ENCODE data around the gene MMEL1. TPM values are rescaled to one million over a fixed set of nuclear protein-coding genes. Genes with fewer than 3 reads are reported as not detected.
"Not testable (repeated sequence)": the region's sequence is repeated elsewhere in the genome, so short reads cannot be mapped to it uniquely, and the experiment has no call there.

The MMEL1 gene
- total and polyA plus RNA-seq, 2 donors from 2014 or later = 4.0 to 8.5 TPM

DNA sequence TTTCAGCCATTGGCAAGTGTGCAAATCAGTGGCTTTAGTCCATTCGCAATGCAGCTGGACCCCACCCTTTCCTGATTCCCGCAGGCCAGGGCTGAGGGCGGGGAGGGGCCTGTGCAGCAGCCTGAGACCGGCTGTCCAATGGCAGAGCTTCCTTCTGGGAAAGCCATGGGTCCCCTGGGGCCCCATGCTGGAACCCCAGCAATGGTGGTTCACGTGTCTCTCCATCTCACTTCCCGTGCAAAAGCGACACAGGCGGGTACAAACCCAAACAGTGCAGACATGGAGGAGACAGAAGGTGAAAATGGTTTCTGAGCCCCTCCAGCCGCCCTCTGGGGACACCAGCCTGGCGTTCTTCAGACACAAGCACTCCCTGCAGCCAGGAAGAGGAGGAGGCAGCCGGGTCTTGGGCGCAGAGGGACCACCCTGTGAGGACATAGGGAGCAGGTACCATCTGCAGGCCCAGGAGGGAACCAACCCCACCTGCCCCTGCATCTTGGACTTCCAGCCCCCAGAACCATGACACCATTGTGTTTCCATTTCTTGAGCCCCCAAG, 82.4 kb downstream of the MMEL1 start:
- H3K9ac ChIP-seq (ENCODE audit: low read length in 3 of 3); DNase-seq; H3K36me3 ChIP-seq (ENCODE audit: control insufficient read depth in 2 of 3, insufficient read depth in 3 of 3, low read length in 3 of 3); H3K27ac ChIP-seq (ENCODE audit: low read depth in 2 of 2, low read length in 2 of 2); FAIRE-seq; H3K27me3 ChIP-seq (ENCODE audit: control insufficient read depth, insufficient read depth, low read length); intact Hi-C loops (cut with DNase I); H3K9me3 ChIP-seq (ENCODE audit: control insufficient read depth in 2 of 3, insufficient read depth in 1 of 3, low read length in 3 of 3); H3K4me3 ChIP-seq (ENCODE audit: low read length in 3 of 3): not testable (repeated sequence)
- peaks cover 0 to 28% (median 23%) of the 10 kb centered on the region in 3 donors for H3K4me1 ChIP-seq (ENCODE audit: control insufficient read depth in 2 of 3, insufficient read depth in 2 of 3, low read depth in 1 of 3, low read length in 3 of 3)

GRCh38 chr1:2549367-2550029, 83.3 kb downstream of the MMEL1 start:
- H3K9me3 ChIP-seq (ENCODE audit: control insufficient read depth in 2 of 3, insufficient read depth in 1 of 3, low read length in 3 of 3); DNase-seq; H3K27me3 ChIP-seq (ENCODE audit: control insufficient read depth, insufficient read depth, low read length); H3K36me3 ChIP-seq (ENCODE audit: control insufficient read depth in 2 of 3, insufficient read depth in 3 of 3, low read length in 3 of 3); FAIRE-seq: not testable (repeated sequence)
- peaks cover 0 to 32% (median 18%) of the 10 kb centered on the region in 3 donors for H3K4me1 ChIP-seq (ENCODE audit: control insufficient read depth in 2 of 3, insufficient read depth in 2 of 3, low read depth in 1 of 3, low read length in 3 of 3)
- H3K4me3 ChIP-seq (ENCODE audit: low read length in 3 of 3) = peak overlapping the region in 1 of 3 donors; percentile 61
- H3K27ac ChIP-seq (ENCODE audit: low read depth in 2 of 2, low read length in 2 of 2) = peak overlapping the region; percentile 91 to 99
- intact Hi-C loops (cut with DNase I) = loop anchor here (10.0 kb wide), 1 partner anchor 135 kb away; the partner anchor contains the start of gene PEX10
- peak overlapping the region in 2 of 3 donors; percentile 41 to 77 for H3K9ac ChIP-seq (ENCODE audit: low read length in 3 of 3)

DNA sequence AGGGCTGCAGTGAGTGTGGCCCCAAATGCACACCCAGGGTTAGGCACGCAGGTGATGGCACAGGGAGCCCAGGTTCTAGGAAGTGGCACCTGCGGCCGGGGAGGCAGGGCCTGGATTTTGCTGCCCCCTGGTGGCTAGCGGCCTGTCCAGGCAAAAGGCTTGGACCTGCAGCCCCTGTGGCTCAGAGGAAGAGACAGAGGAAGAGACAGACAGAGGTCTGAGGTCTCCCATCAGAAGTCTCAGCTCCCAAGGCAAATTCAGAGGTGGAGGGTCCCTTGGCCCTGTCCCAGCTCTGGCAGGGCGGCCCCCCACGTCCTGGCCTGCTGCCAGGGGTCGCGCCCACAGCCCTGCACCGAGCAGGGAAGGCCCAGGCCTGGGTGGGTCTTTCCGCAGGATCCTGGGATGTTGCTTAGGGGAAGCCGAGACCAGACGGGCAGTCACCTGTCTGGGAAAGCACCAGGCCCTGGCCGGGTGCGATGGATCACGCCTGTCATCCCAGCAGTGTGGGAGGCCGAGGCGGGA, 84.7 kb downstream of the MMEL1 start:
- peak overlapping the region; percentile 91 to 99 for H3K27ac ChIP-seq (ENCODE audit: low read depth in 2 of 2, low read length in 2 of 2)
- no peaks in the 10 kb centered on the region for H3K36me3 ChIP-seq (ENCODE audit: control insufficient read depth in 2 of 3, insufficient read depth in 3 of 3, low read length in 3 of 3)
- peaks cover 0 to 38% (median 18%) of the 10 kb centered on the region in 3 donors for H3K4me1 ChIP-seq (ENCODE audit: control insufficient read depth in 2 of 3, insufficient read depth in 2 of 3, low read depth in 1 of 3, low read length in 3 of 3)
- peak overlapping the region in 2 of 3 donors; percentile 50 to 61 for H3K4me3 ChIP-seq (ENCODE audit: low read length in 3 of 3)
- TF ChIP-seq, protein P1, sequence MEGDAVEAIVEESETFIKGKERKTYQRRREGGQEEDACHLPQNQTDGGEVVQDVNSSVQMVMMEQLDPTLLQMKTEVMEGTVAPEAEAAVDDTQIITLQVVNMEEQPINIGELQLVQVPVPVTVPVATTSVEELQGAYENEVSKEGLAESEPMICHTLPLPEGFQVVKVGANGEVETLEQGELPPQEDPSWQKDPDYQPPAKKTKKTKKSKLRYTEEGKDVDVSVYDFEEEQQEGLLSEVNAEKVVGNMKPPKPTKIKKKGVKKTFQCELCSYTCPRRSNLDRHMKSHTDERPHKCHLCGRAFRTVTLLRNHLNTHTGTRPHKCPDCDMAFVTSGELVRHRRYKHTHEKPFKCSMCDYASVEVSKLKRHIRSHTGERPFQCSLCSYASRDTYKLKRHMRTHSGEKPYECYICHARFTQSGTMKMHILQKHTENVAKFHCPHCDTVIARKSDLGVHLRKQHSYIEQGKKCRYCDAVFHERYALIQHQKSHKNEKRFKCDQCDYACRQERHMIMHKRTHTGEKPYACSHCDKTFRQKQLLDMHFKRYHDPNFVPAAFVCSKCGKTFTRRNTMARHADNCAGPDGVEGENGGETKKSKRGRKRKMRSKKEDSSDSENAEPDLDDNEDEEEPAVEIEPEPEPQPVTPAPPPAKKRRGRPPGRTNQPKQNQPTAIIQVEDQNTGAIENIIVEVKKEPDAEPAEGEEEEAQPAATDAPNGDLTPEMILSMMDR (IDR thresholded peaks at IDR 0.05; ENCODE audit: borderline replicate concordance, extremely low read depth, insufficient read depth) = peak; percentile 94
- FAIRE-seq (no peak), DNase-seq (peak; percentile 86 to 95 (median 89))
- H3K9ac ChIP-seq (ENCODE audit: low read length in 3 of 3) = peak overlapping the region in 2 of 3 donors; percentile 41 to 65
- intact Hi-C loops (cut with DNase I) = loop anchor here (10.0 kb wide), 1 partner anchor 133 kb away; the partner anchor contains the start of gene PEX10
- H3K9me3 ChIP-seq (ENCODE audit: control insufficient read depth in 2 of 3, insufficient read depth in 1 of 3, low read length in 3 of 3) = no peaks in the 10 kb centered on the region
- no peaks in the 10 kb centered on the region for H3K27me3 ChIP-seq (ENCODE audit: control insufficient read depth, insufficient read depth, low read length)

- TF ChIP-seq, protein P1 (IDR thresholded peaks at IDR 0.05; ENCODE audit: borderline replicate concordance, extremely low read depth, insufficient read depth) = no peak
- no peak for FAIRE-seq
- DNase-seq = peak in 1 of 5 donors; percentile 81
- Histone ChIP-seq H3K27me3 (ENCODE audit: control insufficient read depth, insufficient read depth, low read length) (no peaks in the 10 kb centered on the region), H3K9me3 (ENCODE audit: control insufficient read depth in 2 of 3, insufficient read depth in 1 of 3, low read length in 3 of 3) (no peaks in the 10 kb centered on the region), H3K36me3 (ENCODE audit: control insufficient read depth in 2 of 3, insufficient read depth in 3 of 3, low read length in 3 of 3) (no peaks in the 10 kb centered on the region), H3K27ac (ENCODE audit: low read depth in 2 of 2, low read length in 2 of 2) (peak overlapping the region; percentile 91 to 99), H3K9ac (ENCODE audit: low read length in 3 of 3) (peak overlapping the region in 2 of 3 donors; percentile 8 to 41), H3K4me3 (ENCODE audit: low read length in 3 of 3) (peak overlapping the region in 2 of 3 donors; percentile 28 to 61), H3K4me1 (ENCODE audit: control insufficient read depth in 2 of 3, insufficient read depth in 2 of 3, low read depth in 1 of 3, low read length in 3 of 3) (peaks cover 0 to 38% (median 18%) of the 10 kb centered on the region in 3 donors)
- intact Hi-C loops (cut with DNase I) = loop anchor here (10.0 kb wide), 1 partner anchor 133 kb away; the partner anchor contains the start of gene PEX10
Observed at GRCh38 chr1:2547210-2548067, 85.4 kb downstream of the MMEL1 start.
